ENCODE results near the gene RFNG. TPM values are rescaled to one million over a fixed set of nuclear protein-coding genes. Genes with fewer than 3 reads are reported as not detected.

RFNG gene
- total and polyA plus RNA-seq, 2 of the 13 experiments (the other 11 are each of a cell fraction or from before 2014, with no cell fraction given): 61.4 to 64.0 TPM

GRCh38 chr17:82065193-82065637 is 13.6 kb upstream of the RFNG start (continued):
- no peak for TF ChIP-seq HNF1A (IDR thresholded peaks at IDR 0.05; ENCODE audit: low read depth)
- no peak for TF ChIP-seq HNF1A (CRISPR knock-in tag; IDR thresholded peaks at IDR 0.05; ENCODE audit: borderline replicate concordance)
- TF ChIP-seq SNAPC2 (CRISPR knock-in tag; IDR thresholded peaks at IDR 0.05): no peak
- no peak for TF ChIP-seq ZMAT5 (CRISPR knock-in tag; IDR thresholded peaks at IDR 0.05; ENCODE audit: borderline replicate concordance, low read depth)
- TF ChIP-seq HNRNPH1 (optimal IDR thresholded peaks at IDR 0.05; ENCODE audit: low read depth, low read length): no peak
- TF ChIP-seq ZNF7 (CRISPR knock-in tag; IDR thresholded peaks at IDR 0.05): no peak
- peak; percentile 71; the same call in 1 of the 2 replicates for TF ChIP-seq ZNF605 (CRISPR knock-in tag; IDR thresholded peaks at IDR 0.05)
- TF ChIP-seq BORCS8-MEF2B (CRISPR knock-in tag; IDR thresholded peaks at IDR 0.05): no peak
- no peak for TF ChIP-seq PRDM10 (CRISPR knock-in tag; IDR thresholded peaks at IDR 0.05; ENCODE audit: low read depth)
- TF ChIP-seq ZNF572 (CRISPR knock-in tag; IDR thresholded peaks at IDR 0.05): no peak
- TF ChIP-seq HDAC1 (CRISPR knock-in tag; IDR thresholded peaks at IDR 0.05): no peak; the same call in 1 of the 2 replicates
- TF ChIP-seq ZFYVE20 (CRISPR knock-in tag; IDR thresholded peaks at IDR 0.05; ENCODE audit: borderline replicate concordance, low read depth): no peak
- no peak for TF ChIP-seq ZNF879 (CRISPR knock-in tag; IDR thresholded peaks at IDR 0.05)
- no peak for TF ChIP-seq ZNF597 (CRISPR knock-in tag; IDR thresholded peaks at IDR 0.05)
- TF ChIP-seq STAG1 (CRISPR knock-in tag; IDR thresholded peaks at IDR 0.05): no peak
- no peak for TF ChIP-seq ZNF383 (CRISPR knock-in tag; IDR thresholded peaks at IDR 0.05; ENCODE audit: borderline replicate concordance)
- no peak for TF ChIP-seq TEF (CRISPR knock-in tag; IDR thresholded peaks at IDR 0.05)
- TF ChIP-seq ZNF260 (CRISPR knock-in tag; IDR thresholded peaks at IDR 0.05; ENCODE audit: borderline replicate concordance, low read depth): no peak
- 0 out of 2 replicates have a peak, but pooled peaks have one; percentile 1 for TF ChIP-seq NFYB (CRISPR knock-in tag; IDR thresholded peaks at IDR 0.05)
- no peak for TF ChIP-seq SYNCRIP (IDR thresholded peaks at IDR 0.05; ENCODE audit: insufficient read depth, low read depth, low read length)
- no peak for TF ChIP-seq SP1 (IDR thresholded peaks at IDR 0.05)
- no peak for TF ChIP-seq SP1 (CRISPR knock-in tag; IDR thresholded peaks at IDR 0.05)
